ENCODE results near the gene DYSF. TPM values are rescaled to one million over a fixed set of nuclear protein-coding genes. Genes with fewer than 3 reads are reported as not detected.

The DYSF gene
- total and polyA plus RNA-seq, 8 donors = 1.1 to 5.5 (median 2.1) TPM

GRCh38 chr2:71700041-71700657 is 246.8 kb downstream of the DYSF start:
- no peak for ATAC-seq
- DNase-seq = peak in 1 of 6 donors; percentile 41
- no peak for FAIRE-seq

GRCh38 chr2:71700658-71701397 is 247.5 kb downstream of the DYSF start:
- H3K27ac ChIP-seq = no peak overlapping the region
- no peaks in the 10 kb centered on the region for H3K4me1 ChIP-seq
- no peaks in the 10 kb centered on the region for H3K36me3 ChIP-seq
- DNase-seq (peak in 4 of 6 donors; percentile 13 to 52 (median 28)), FAIRE-seq (no peak), ATAC-seq (peak in 3 of 4 donors; percentile 45 to 68 (median 46))
- intact Hi-C loops (cut with DNase I) = no loop called here
- no peaks in the 10 kb centered on the region for H3K9me3 ChIP-seq
- H3K27me3 ChIP-seq = no peaks in the 10 kb centered on the region
- WGBS, 2 donors = 72 to 73% methylated on average over 21 of the region's 21 CpGs
- TF ChIP-seq CTCF (IDR thresholded peaks at IDR 0.05) = no peak
- H3K4me3 ChIP-seq = no peak overlapping the region

More at GRCh38 chr2:71700041-71700657, 246.8 kb downstream of the DYSF start:
- no peaks in the 10 kb centered on the region for H3K9me3 ChIP-seq
- intact Hi-C loops (cut with DNase I) = no loop called here
- no peak overlapping the region for H3K27ac ChIP-seq
- H3K27me3 ChIP-seq = no peaks in the 10 kb centered on the region
- WGBS, 2 donors = 71 to 76% methylated on average over 9 to 11 of the region's 11 CpGs
- no peaks in the 10 kb centered on the region for H3K4me1 ChIP-seq
- no peak overlapping the region for H3K4me3 ChIP-seq
- no peak for TF ChIP-seq CTCF (IDR thresholded peaks at IDR 0.05)
- H3K36me3 ChIP-seq = no peaks in the 10 kb centered on the region

- WGBS, 2 donors = 79 to 81% methylated on average over 15 of the region's 15 CpGs
- no peaks in the 10 kb centered on the region for H3K36me3 ChIP-seq
- H3K27me3 ChIP-seq = no peaks in the 10 kb centered on the region
- no peak for FAIRE-seq
- no peak overlapping the region for H3K4me3 ChIP-seq
- H3K27ac ChIP-seq = no peak overlapping the region
- no peaks in the 10 kb centered on the region for H3K4me1 ChIP-seq
- peak in 1 of 6 donors; percentile 31 for DNase-seq
- H3K9me3 ChIP-seq = no peaks in the 10 kb centered on the region
- intact Hi-C loops (cut with DNase I) = no loop called here
- TF ChIP-seq CTCF (IDR thresholded peaks at IDR 0.05) = no peak
- ATAC-seq = no peak
Observed at GRCh38 chr2:71702071-71702970, 249.0 kb downstream of the DYSF start.

- no peak for TF ChIP-seq CTCF (IDR thresholded peaks at IDR 0.05)
- Histone ChIP-seq H3K27ac (no peak overlapping the region), H3K36me3 (no peaks in the 10 kb centered on the region), H3K27me3 (no peaks in the 10 kb centered on the region), H3K9me3 (no peaks in the 10 kb centered on the region), H3K4me1 (no peaks in the 10 kb centered on the region), H3K4me3 (no peak overlapping the region)
- 76% methylated on average over 12 to 13 of the region's 13 CpGs for WGBS, 2 donors
- DNase-seq (peak in 1 of 6 donors; percentile 39), ATAC-seq (no peak), FAIRE-seq (no peak)
- intact Hi-C loops (cut with DNase I) = no loop called here
Observed at GRCh38 chr2:71702971-71703898, 249.9 kb downstream of the DYSF start.
